T-helper 1 cell treated with Interleukin-12 subunit alpha and Interleukin-12 subunit beta and Interleukin-4 antibody, amounts not matched to agents 30 μg/mL and 1 μg/mL, for 36 hours (primary cell): ENCODE results near the gene HAUS2.
A peak's percentile ranks its signal among the peaks of the same experiment; 100 is the strongest.
"Not testable (repeated sequence)": the region's sequence is repeated elsewhere in the genome, so short reads cannot be mapped to it uniquely, and the experiment has no call there.

Source experiments
- H3K27ac Mint-ChIP-seq: one replicate; pipeline ENCODE4 v1.8.0; 2021; ENCODE audit warnings: mild to moderate bottlenecking, mixed read lengths
- H3K27me3 Mint-ChIP-seq: one replicate; pipeline ENCODE4 v1.8.0; 2021; ENCODE audit warnings: low read depth, mixed read lengths
- H3K36me3 Mint-ChIP-seq: one replicate; pipeline ENCODE4 v1.8.0; 2021; ENCODE audit warnings: low read depth, mixed read lengths
- H3K4me1 Mint-ChIP-seq: one replicate; pipeline ENCODE4 v1.8.0; 2021; ENCODE audit warnings: low read depth, mixed read lengths
- H3K4me3 Mint-ChIP-seq: one replicate; pipeline ENCODE4 v1.8.0; 2021; ENCODE audit warnings: mild to moderate bottlenecking, moderate library complexity, mixed read lengths
- H3K9me3 Mint-ChIP-seq: one replicate; pipeline ENCODE4 v1.8.0; 2021; ENCODE audit warnings: mixed read lengths

Gene HAUS2

DNA sequence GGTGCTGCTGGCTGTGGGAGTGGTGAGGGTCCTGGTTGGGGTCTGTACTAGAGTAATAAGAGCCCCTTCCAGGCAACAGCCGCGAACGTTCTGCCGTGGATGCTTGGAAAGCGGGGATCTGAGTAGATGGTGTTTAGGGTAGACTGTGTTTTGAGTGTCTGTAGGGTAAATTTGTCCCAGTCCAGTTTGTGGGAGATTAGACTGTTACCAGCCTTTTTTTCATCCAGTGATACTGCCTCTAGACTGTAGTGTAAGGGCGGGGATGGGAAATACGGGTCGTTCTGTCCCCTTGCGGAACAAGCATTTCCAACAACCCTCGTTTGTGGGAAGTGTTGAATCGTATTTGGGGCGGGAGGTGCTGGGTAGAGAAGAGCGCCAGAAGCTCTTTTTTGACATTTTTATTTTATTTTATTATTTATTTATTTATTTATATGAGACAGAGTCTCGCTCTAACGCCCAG is 424 bp downstream of the HAUS2 start:
- Mint-ChIP-seq H3K4me3 (peak overlapping the region; percentile 93), H3K36me3 (peaks cover 25% of the 10 kb centered on the region), H3K4me1 (peaks cover 47% of the 10 kb centered on the region), H3K9me3 (no peaks in the 10 kb centered on the region), H3K27me3 (no peaks in the 10 kb centered on the region), H3K27ac (peak overlapping the region; percentile 96)

DNA sequence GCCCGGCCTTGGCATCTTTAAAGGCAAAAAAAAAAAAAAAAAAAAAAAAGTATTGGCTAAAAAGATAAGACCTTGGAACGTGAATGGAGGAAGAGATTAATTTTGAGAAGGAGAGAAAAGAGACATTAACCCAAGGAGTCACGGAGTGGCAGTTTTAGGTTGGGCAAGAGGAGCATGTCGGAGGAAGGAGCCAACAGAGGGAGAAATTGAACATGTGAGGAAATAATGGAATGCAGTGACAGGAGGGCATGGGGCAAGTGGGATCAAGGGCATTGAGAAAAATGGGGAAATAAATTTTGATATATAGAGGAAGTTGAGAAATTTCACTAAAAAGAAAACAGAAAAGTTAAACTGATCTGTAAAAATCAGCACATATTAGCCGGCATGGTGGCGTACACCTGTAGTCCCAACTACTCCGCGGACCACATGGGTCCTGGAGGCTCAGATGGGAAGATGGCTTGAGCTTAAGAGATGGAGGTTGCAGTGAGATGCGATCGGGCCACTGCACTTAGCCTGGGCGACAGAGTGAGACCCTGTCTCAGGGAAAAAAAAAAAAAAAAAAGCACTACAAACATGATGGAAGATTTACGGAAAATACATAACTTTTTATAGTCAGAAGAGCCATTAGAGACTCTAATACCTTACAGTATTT is 1.2 kb downstream of the HAUS2 start:
- Mint-ChIP-seq H3K27me3 (no peaks in the 10 kb centered on the region), H3K36me3 (peaks cover 20% of the 10 kb centered on the region), H3K4me1 (peaks cover 48% of the 10 kb centered on the region), H3K9me3 (no peaks in the 10 kb centered on the region), H3K4me3 (peak overlapping the region; percentile 93), H3K27ac (peak overlapping the region; percentile 71)

DNA sequence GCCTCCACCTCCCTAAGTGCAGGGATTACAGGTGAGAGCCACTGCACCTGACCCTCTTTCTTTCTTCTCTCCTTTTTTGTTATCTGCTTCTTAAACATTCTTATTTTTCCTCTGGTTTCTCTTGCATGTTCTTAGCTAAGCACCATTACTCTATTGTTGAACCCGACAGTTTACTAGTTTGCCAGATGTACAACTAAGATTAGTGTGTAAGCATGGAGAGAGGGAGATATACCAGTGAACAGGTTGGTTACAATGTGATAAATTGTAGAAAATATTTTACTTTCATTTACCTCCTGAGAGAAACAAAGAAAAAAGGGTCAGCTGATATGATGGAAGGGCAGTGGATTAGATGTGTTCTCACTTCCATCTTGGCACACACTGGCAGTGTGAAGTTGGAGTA is 4.9 kb downstream of the HAUS2 start:
- Mint-ChIP-seq H3K4me3 (no peak overlapping the region), H3K36me3 (peaks cover 5% of the 10 kb centered on the region), H3K27ac (no peak overlapping the region)

DNA sequence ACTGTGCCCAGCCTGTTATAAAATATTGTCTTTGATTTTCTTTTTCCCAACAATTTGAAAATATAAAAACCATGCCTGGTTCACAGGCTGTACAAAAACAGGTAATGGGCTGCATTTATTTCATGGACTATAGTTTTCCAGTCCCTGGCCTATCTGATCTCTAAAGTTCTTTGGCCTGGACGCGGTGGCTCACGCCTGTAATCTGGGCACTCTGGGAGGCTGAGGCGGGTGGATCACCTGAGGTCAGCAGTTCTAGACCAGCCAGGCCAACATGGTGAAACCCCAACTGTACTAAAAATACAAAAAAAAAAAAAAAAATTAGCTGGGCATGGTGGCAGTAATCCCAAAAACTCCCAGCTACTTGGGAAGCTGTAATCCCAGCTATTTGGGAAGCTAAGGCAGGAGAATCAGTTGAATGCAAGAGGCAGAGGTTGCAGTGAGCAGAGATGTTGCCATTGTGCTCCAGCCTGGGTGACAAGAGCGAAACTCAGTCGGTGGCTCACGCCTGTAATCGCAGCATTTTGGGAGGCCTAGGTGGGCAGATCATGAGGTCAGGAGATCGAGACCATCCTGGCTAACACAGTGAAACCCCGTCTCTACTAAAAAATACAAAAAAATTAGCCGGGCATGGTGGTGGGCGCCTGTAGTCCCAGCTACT is 8.0 kb downstream of the HAUS2 start:
- not testable (repeated sequence) for H3K4me3 Mint-ChIP-seq, H3K27ac Mint-ChIP-seq, H3K9me3 Mint-ChIP-seq, H3K27me3 Mint-ChIP-seq
- peaks cover 14% of the 10 kb centered on the region for H3K4me1 Mint-ChIP-seq
- H3K36me3 Mint-ChIP-seq, result peaks cover 18% of the 10 kb centered on the region

More for the DNA sequence above, 4.9 kb downstream of the HAUS2 start:
- H3K9me3 Mint-ChIP-seq, result no peaks in the 10 kb centered on the region
- H3K27me3 Mint-ChIP-seq, result no peaks in the 10 kb centered on the region
- peaks cover 25% of the 10 kb centered on the region for H3K4me1 Mint-ChIP-seq

DNA sequence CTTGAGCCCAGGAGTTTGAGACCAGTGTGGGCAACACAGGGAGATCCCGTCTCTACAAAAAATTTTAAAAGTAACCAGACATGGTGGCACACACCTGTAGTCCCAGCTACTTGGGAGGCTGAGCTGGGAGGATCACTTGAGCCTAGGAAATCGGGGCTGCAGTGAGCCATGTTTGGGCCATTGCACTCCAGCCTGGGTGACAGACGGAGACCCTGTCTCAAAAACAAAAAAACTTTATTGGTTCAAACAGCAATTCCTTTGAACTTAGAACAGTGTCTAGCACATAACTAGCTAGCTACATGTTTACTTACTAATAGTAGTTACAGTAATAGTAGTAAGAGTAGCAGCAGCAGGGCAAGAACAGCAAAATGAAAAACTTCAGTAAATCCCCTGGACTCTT is 10.1 kb downstream of the HAUS2 start:
- Mint-ChIP-seq H3K9me3 (no peaks in the 10 kb centered on the region), H3K27me3 (no peaks in the 10 kb centered on the region), H3K4me1 (peaks cover 4% of the 10 kb centered on the region), H3K36me3 (peaks cover 14% of the 10 kb centered on the region), H3K27ac (no peak overlapping the region), H3K4me3 (no peak overlapping the region)

DNA sequence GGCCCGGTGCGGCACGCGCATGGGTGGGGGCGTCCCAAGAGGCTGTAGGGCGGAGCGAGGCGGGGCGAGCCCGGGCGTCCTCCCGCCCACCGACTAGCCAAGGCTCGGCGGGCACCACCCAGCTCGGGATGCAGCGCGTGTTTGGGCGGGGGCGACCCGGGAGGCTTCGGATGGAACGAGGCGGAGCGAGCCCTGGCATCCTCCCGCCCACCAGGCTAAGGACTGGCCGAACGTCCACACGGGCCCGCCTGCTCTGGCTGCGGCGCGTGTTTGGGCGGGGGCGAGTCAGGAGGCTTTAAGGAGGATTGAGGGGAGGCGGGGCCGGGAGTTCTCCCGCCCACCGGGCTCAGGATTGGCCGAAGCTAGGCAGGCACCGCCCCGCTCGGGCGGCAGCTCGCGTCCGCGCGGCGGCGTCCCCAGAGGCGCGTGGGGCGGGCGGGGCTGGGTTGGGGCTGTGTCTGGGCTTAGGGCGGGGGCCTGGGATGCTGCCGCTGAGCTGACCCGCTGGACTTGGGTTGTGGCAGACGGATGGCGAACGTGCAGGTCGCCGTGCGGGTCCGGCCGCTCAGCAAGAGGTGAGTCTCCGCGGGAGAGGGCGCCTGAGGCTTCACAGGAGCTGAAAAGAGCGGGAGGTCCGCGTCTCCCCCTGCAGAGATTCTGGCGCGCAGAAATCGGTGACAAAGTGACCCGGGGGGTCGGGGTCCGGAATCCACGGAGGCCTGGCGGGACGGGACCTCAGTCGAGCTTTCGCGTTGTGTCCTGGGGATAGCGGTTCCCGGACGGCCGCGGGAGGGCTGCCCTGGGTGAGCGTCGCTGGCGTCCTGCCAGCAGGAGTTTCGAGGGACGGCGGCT is 26.8 kb downstream of the HAUS2 start, which contains the start of gene STARD9:
TSS of gene STARD9 (plus strand) at position 419 of the 852 bp plus-strand sequence. CDS start at position 529, 110 bp downstream.
- peaks cover 6% of the 10 kb centered on the region for H3K36me3 Mint-ChIP-seq

DNA sequence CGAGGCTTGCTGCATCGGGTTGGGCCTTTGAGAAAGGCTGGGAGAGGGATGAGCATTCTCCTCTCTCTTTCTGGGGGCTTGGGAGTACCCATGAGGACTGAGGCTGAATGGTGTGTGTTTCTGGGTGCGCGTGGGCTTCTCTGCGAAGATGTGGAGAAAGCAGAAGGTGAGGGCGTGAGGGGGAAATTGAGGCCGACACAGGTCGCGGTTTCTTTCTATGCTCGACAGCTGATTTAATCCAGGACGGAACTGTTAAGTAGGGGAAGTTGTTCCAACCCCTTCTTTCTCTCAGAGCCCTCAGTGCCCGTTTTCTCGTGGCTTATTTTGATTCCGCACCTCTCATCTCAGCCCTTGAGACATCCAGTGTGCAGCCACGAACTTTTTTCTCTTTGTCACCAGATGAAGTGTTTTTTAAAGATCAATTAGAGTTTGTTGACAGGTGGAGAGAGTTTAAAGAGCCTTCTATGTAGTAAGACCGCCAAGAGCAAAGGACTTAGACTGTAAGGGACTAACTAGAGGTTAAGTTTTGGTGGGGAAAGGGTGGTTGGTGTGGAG is 27.5 kb downstream of the HAUS2 start:
- Mint-ChIP-seq H3K27me3 (peaks cover 33% of the 10 kb centered on the region), H3K9me3 (no peaks in the 10 kb centered on the region), H3K36me3 (peaks cover 6% of the 10 kb centered on the region), H3K4me3 (peak overlapping the region; percentile 88), H3K27ac (peak overlapping the region; percentile 74), H3K4me1 (peaks cover 31% of the 10 kb centered on the region)

More for the DNA sequence above, 26.8 kb downstream of the HAUS2 start, which contains the start of gene STARD9:
- H3K27ac Mint-ChIP-seq, result peak within 1 kb of the TSS; percentile 75
- no peaks in the 10 kb centered on the region for H3K9me3 Mint-ChIP-seq
- H3K4me3 Mint-ChIP-seq, result peak within 1 kb of the TSS; percentile 88
- H3K27me3 Mint-ChIP-seq, result peaks cover 30% of the 10 kb centered on the region
- H3K4me1 Mint-ChIP-seq, result peaks cover 26% of the 10 kb centered on the region

DNA sequence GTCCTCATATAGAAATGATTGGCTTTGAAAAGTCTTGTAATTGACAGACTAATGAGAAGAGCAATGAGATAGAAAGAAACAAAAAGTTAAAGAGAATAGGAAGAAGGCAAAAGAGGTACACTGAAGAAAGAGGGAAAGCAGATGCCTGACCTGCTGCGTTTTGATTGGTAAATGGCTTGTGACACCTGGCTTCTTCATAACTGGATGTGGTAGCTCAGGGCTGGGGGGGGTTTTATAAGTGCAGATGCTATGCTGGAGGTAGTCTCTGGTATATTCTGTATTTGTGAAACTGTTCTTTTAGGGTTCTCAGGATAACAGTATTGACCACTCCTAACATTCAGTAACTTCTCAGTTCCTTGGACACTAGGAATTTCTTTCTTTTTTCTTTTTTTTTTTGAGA is 28.1 kb downstream of the HAUS2 start:
- peaks cover 35% of the 10 kb centered on the region for H3K4me1 Mint-ChIP-seq
- peak overlapping the region; percentile 88 for H3K4me3 Mint-ChIP-seq
- peaks cover 33% of the 10 kb centered on the region for H3K27me3 Mint-ChIP-seq
- H3K9me3 Mint-ChIP-seq, result no peaks in the 10 kb centered on the region
- peaks cover 6% of the 10 kb centered on the region for H3K36me3 Mint-ChIP-seq
- H3K27ac Mint-ChIP-seq, result no peak overlapping the region

DNA sequence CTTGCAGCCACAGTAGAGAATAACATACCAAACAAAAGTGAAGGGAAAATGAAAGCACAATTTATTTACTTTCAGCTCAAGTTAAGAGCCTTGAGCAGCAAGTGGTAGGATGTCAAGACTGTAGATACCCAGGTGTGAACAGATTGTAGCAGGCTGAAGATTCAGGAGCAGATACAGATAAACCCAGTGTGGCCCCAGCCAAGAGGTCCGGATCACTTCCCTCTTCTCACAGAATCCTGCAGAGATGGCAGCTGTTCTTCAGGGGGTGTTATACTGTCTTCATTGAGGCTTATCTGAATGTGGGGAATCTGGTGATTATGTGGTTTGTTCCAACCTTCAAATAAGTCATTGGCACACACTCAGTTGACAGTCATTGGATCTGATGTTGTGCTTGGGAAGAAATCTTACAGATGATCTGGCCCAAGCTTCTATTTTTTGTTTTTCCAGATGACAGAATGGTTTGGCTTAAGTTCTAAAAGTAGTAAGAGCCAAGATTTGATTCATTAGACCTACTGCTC is 28.9 kb downstream of the HAUS2 start:
- H3K27me3 Mint-ChIP-seq, result peaks cover 33% of the 10 kb centered on the region
- peak overlapping the region; percentile 54 for H3K4me3 Mint-ChIP-seq
- peak overlapping the region; percentile 37 for H3K27ac Mint-ChIP-seq
- H3K36me3 Mint-ChIP-seq, result peaks cover 6% of the 10 kb centered on the region
- no peaks in the 10 kb centered on the region for H3K9me3 Mint-ChIP-seq
- peaks cover 40% of the 10 kb centered on the region for H3K4me1 Mint-ChIP-seq

DNA sequence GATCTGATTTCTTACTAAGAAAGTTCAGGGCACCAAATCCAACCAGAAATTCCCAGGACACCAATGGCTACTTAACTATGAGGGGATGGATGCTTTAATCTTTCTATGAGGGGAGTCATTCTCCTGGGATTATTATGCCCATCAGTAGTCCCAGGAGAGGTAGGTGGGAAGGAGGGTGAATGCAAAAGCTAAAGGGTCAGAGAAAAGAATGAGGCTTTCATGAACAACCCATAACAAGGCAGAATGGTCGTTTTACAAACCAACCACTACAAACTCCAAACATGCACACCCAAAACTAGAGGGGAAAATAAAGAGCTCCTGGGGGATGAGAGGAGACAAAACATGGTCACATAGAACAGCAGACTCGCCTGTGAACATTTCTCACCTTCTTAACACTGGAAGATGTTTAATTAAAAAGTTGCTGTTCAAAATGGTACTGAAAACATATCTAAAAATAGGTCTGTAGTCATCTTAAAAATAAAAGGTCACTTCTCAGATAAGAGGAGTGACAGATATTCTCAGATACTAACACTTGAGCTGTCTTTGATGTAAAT is 30.4 kb downstream of the HAUS2 start:
- Mint-ChIP-seq H3K36me3 (peaks cover 6% of the 10 kb centered on the region), H3K27ac (no peak overlapping the region), H3K4me1 (peaks cover 40% of the 10 kb centered on the region), H3K4me3 (no peak overlapping the region), H3K9me3 (no peaks in the 10 kb centered on the region), H3K27me3 (peaks cover 33% of the 10 kb centered on the region)

DNA sequence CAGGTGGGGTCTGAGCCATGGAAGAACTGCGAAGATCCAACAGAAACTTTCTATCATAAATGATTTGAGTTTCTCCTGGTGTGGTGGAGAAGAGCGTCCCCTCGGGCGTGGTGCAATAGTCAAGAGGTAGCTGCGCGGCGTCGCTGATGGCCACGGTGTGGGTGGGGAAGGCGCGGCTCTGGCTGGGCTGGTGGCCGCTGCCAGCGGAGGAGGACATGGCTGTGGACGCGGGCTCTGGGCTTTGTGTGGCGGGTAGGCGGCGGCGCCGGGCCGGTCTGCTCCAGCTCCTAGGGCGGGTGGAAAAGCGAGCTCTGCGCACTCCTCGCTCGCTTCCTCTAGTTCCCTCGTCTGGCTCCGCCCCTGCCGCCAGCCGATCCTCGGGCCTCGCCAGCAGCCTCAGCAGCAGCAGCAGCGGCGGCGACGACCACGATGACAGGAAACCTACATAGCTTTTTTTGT is 32.7 kb downstream of the HAUS2 start:
- no peaks in the 10 kb centered on the region for H3K9me3 Mint-ChIP-seq
- peaks cover 31% of the 10 kb centered on the region for H3K27me3 Mint-ChIP-seq
- peak overlapping the region; percentile 90 for H3K4me3 Mint-ChIP-seq
- H3K27ac Mint-ChIP-seq, result peak overlapping the region; percentile 92
- H3K36me3 Mint-ChIP-seq, result peaks cover 6% of the 10 kb centered on the region
- peaks cover 31% of the 10 kb centered on the region for H3K4me1 Mint-ChIP-seq

DNA sequence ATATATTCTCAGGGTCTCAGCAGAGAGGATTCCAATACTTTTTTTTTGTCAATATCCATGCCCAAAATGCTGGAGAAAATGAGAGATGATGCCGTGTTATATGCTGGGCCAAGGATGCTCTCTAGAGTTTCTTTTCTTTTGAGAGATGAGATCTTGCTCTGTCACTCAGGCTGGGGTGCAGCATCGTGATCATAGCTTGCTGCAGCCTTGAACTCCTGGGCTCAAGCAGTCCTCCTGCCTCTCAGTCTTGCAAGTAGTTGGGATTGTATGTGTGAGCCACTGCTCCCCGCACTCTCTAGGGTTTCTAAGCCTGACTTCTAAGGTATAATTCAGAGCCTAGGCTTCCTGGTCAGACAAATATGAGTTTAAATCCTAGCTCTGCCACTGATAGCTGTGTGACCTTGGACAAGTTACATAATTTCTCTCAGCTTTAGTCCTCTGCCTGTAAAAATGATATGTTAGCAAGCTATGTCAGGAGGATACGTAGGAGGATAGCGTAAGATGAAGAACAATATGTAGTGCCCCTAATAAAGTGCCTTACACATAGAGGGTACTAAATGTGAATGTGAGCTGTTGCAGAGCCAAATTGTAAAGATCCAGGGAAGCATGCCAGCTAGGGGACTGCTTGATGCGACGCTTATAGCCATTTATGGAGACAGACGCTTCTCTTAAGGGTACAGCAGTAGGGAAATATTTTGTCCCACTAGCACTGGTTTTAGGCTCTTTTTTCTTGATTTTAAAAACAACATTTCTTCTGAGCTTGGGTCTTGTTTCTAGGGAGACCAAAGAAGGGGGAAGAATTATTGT is 34.1 kb downstream of the HAUS2 start:
- no peaks in the 10 kb centered on the region for H3K9me3 Mint-ChIP-seq
- H3K4me1 Mint-ChIP-seq, result peaks cover 20% of the 10 kb centered on the region
- H3K27me3 Mint-ChIP-seq, result peaks cover 26% of the 10 kb centered on the region
- peaks cover 7% of the 10 kb centered on the region for H3K36me3 Mint-ChIP-seq
- H3K4me3 Mint-ChIP-seq, result no peak overlapping the region
- H3K27ac Mint-ChIP-seq, result no peak overlapping the region

DNA sequence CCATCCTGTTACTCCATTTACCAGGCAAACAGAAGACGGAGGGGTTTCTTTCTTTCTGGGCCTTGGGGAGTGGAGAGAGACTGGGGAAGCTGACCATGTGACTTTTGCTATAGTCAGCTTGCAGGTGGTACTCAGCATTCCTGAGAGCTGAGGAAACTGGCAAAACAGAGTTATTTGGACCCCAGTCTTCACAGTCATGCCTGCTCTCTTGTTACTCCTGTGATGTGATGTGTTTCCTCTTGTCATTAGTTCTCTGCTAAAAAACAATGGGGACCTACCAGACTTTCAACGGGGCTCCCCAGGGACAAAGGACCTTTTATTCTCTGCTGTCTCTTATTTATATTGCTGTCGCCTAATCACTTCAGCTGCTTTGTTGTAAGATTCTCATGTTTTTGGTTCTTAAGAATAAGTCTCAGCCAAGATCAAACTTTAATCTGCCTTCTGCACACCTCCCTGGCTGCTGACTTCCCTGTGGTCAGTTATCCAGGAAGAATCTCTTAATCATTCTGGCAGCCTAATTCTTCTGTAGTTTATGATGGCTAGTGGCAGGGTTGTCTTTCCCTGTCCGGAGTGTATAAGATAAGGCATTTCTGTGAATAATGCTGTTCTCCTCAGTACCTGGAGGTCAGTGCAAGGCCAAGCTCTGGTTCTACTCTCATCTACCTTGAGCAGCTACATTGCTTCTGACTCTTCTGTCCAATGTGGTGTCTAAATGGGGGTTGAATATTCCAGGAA is 35.6 kb downstream of the HAUS2 start:
- Mint-ChIP-seq H3K27ac (no peak overlapping the region), H3K27me3 (peaks cover 14% of the 10 kb centered on the region), H3K4me3 (no peak overlapping the region), H3K4me1 (peaks cover 18% of the 10 kb centered on the region), H3K9me3 (no peaks in the 10 kb centered on the region), H3K36me3 (peaks cover 7% of the 10 kb centered on the region)
